ENCODE data around the gene DDX10. TPM values are rescaled to one million over a fixed set of nuclear protein-coding genes. Genes with fewer than 3 reads are reported as not detected.

Gene DDX10
- total and polyA plus RNA-seq, 12 donors: 10.6 to 141 (median 22.6) TPM

DNA sequence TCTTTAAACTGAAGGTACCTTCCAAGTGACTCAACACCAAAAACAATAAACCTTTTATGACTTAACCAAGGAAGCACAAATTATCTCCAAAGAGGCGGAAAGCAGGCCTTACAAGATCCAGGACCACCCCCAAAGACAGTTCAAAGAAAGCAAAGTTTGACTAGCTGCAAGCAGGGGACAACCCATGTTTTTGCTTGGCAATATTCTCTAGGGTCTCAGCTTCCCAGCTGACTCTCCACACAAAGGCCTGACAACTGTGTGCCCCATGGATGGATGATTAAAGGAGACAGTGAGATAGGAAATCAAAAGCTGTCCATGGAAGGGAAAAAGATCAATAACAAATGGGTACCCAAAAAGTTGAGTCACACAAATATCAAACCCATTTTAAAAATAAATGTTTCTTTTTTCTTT lies 232.2 kb downstream of the DDX10 start:
- intact Hi-C loops (cut with DNase I): no loop called here
- DNase-seq: no peak
- Histone ChIP-seq H3K36me3 (replicated peaks in 1 of 2) (no peaks in the 10 kb centered on the region), H3K4me1 (replicated peaks in 1 of 2) (no peaks in the 10 kb centered on the region), H3K27me3 (no peaks in the 10 kb centered on the region), H3K4me3 (no peak overlapping the region), H3K9me3 (replicated peaks in 1 of 3) (no peaks in the 10 kb centered on the region), H3K27ac (no peak overlapping the region)
- 96 to 100% (median 100%) methylated on average over 1 of the region's 1 CpG for WGBS, 4 donors
- no peak for TF ChIP-seq CTCF (IDR thresholded peaks at IDR 0.05)
- no peak for TF ChIP-seq POLR2A (IDR thresholded peaks at IDR 0.05)

- Histone ChIP-seq H3K4me1 (replicated peaks in 1 of 2) (no peaks in the 10 kb centered on the region), H3K27me3 (no peaks in the 10 kb centered on the region), H3K36me3 (replicated peaks in 1 of 2) (no peaks in the 10 kb centered on the region), H3K4me3 (no peak overlapping the region), H3K27ac (no peak overlapping the region), H3K9me3 (replicated peaks in 1 of 3) (no peaks in the 10 kb centered on the region)
- intact Hi-C loops (cut with DNase I): no loop called here
- WGBS, 4 donors: 95 to 97% (median 96%) methylated on average over 5 of the region's 5 CpGs
- DNase-seq: no peak
- TF ChIP-seq POLR2A (IDR thresholded peaks at IDR 0.05) (no peak), CTCF (IDR thresholded peaks at IDR 0.05) (no peak)
Observed at GRCh38 chr11:108897916-108898315, 233.0 kb downstream of the DDX10 start.

GRCh38 chr11:108901359-108901758 lies 236.5 kb downstream of the DDX10 start:
- no peaks in the 10 kb centered on the region for H3K36me3 ChIP-seq (replicated peaks in 1 of 2)
- no peak for DNase-seq
- no peaks in the 10 kb centered on the region for H3K27me3 ChIP-seq
- 93 to 97% (median 95%) methylated on average over 3 of the region's 3 CpGs for WGBS, 4 donors
- no peak overlapping the region for H3K27ac ChIP-seq
- intact Hi-C loops (cut with DNase I): no loop called here
- H3K4me1 ChIP-seq (replicated peaks in 1 of 2): peaks cover 7 to 19% of the 10 kb centered on the region in 2 donors
- H3K4me3 ChIP-seq: no peak overlapping the region
- no peak for TF ChIP-seq CTCF (IDR thresholded peaks at IDR 0.05)
- no peak for TF ChIP-seq POLR2A (IDR thresholded peaks at IDR 0.05)
- H3K9me3 ChIP-seq (replicated peaks in 1 of 3): no peaks in the 10 kb centered on the region

DNA sequence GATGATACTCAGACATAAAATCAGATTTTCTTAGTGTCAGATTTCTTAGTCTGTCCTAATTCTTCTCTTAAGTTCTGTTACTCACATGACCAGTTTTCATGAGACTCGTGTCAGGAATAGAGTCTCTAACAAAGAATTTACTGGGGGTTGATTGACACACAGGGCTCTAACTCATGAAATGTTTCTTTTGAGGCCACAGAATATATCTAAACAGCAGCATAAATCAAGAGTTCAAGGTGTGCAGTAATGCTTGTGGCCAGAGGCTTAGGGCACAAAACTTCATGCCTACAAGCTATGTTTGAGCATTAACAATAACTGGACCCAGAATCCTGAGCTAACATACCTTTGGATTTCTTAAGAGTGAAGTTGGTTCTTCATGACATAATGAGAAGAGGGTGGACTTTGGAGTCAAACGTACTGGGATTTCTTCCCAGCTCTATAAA lies 237.2 kb downstream of the DDX10 start:
- Histone ChIP-seq H3K27me3 (no peaks in the 10 kb centered on the region), H3K4me1 (replicated peaks in 1 of 2) (peaks cover 7 to 26% of the 10 kb centered on the region in 2 donors), H3K4me3 (no peak overlapping the region), H3K36me3 (replicated peaks in 1 of 2) (no peaks in the 10 kb centered on the region), H3K27ac (no peak overlapping the region), H3K9me3 (replicated peaks in 1 of 3) (no peaks in the 10 kb centered on the region)
- intact Hi-C loops (cut with DNase I): no loop called here
- WGBS, 4 donors: 65 to 74% (median 72%) methylated on average over 2 of the region's 2 CpGs
- no peak for TF ChIP-seq POLR2A (IDR thresholded peaks at IDR 0.05)
- TF ChIP-seq CTCF (IDR thresholded peaks at IDR 0.05): no peak
- DNase-seq: no peak

Measured in adrenal gland (tissue), 12 donors.